Medulla oblongata (tissue), 1 donor: Measurements from ENCODE around the gene INPP5B.

ENCODE experiments used
- DNase-seq: peaks from one replicate; pipeline ENCODE4 v3.0.0-alpha.2; 2015; ENCODE audit errors: extremely low spot score

The INPP5B gene

GRCh38 chr1:37872692-37873091, 74.2 kb downstream of the INPP5B start:
- no peak for DNase-seq

GRCh38 chr1:37868466-37868865, 78.4 kb downstream of the INPP5B start:
- DNase-seq: no peak

GRCh38 chr1:37867784-37868183, 79.1 kb downstream of the INPP5B start:
- no peak for DNase-seq

GRCh38 chr1:37866491-37866890, 80.4 kb downstream of the INPP5B start:
- no peak for DNase-seq

GRCh38 chr1:37865348-37866120, 81.3 kb downstream of the INPP5B start:
- DNase-seq: no peak

GRCh38 chr1:37862330-37862729, 84.5 kb downstream of the INPP5B start:
- no peak for DNase-seq

GRCh38 chr1:37861151-37861550, 85.7 kb downstream of the INPP5B start:
- DNase-seq: no peak

GRCh38 chr1:37860346-37860666, 86.5 kb downstream of the INPP5B start:
- no peak for DNase-seq

- peak; percentile 99 for DNase-seq
Measured at GRCh38 chr1:37859507-37860345, 87.1 kb downstream of the INPP5B start, which contains the start of gene MTF1. MTF1 (minus strand) TSS chr1:37859592; CDS start chr1:37857658, 1,934 bp downstream.

GRCh38 chr1:37858931-37859506, 87.8 kb downstream of the INPP5B start:
- no peak for DNase-seq

GRCh38 chr1:37854406-37854805, 92.4 kb downstream of the INPP5B start:
- DNase-seq: no peak

GRCh38 chr1:37853157-37853556, 93.7 kb downstream of the INPP5B start:
- no peak for DNase-seq

- peak; percentile 11 for DNase-seq
Measured at GRCh38 chr1:37851782-37852210, 95.1 kb downstream of the INPP5B start.

- DNase-seq: no peak
Measured at GRCh38 chr1:37851262-37851661, 95.6 kb downstream of the INPP5B start.

GRCh38 chr1:37850352-37850955, 96.4 kb downstream of the INPP5B start:
- DNase-seq: no peak

- DNase-seq: no peak
Measured at GRCh38 chr1:37849480-37849879, 97.4 kb downstream of the INPP5B start.

- DNase-seq: no peak
Measured at GRCh38 chr1:37846647-37847339, 100.1 kb downstream of the INPP5B start.

- DNase-seq: no peak
Measured at GRCh38 chr1:37845786-37846185, 101.1 kb downstream of the INPP5B start.

- DNase-seq: no peak
Measured at GRCh38 chr1:37845049-37845646, 101.7 kb downstream of the INPP5B start.

GRCh38 chr1:37844536-37844935, 102.3 kb downstream of the INPP5B start:
- DNase-seq: no peak

- no peak for DNase-seq
Measured at GRCh38 chr1:37841652-37842051, 105.2 kb downstream of the INPP5B start.
